GM23338 (cell line): ENCODE measurements around the gene LIPA.

Source experiments
- CREB1 ChIP-seq: fragments of 250-450 bp; sonication (Bioruptor Pico); IDR thresholded peaks from 2 replicates; pipeline ENCODE4 v1.5.0; 2020; ENCODE audit warnings: low read depth, mild to moderate bottlenecking, moderate library complexity
- EZH2 ChIP-seq: fragments of 200-600 bp; sonication (generic); IDR thresholded peaks from one replicate; pipeline ENCODE4 v1.8.0; 2017; ENCODE audit warnings: antibody characterized with exemption, mild to moderate bottlenecking, low read depth; ENCODE audit not compliant: unreplicated experiment
- EZH2phosphoT487 ChIP-seq: fragments of 200-600 bp; sonication (generic); IDR thresholded peaks from one replicate; pipeline ENCODE4 v1.8.1; 2018; ENCODE audit warnings: antibody characterized with exemption; ENCODE audit not compliant: unreplicated experiment
- NANOG ChIP-seq: IDR thresholded peaks from 2 replicates; pipeline ENCODE4 v1.6.1; 2016; ENCODE audit warnings: antibody characterized with exemption, borderline replicate concordance
- POLR2AphosphoS5 ChIP-seq: IDR thresholded peaks from 2 replicates; pipeline ENCODE4 v1.6.1; 2016; ENCODE audit warnings: antibody characterized with exemption, low read depth
- STAT1 ChIP-seq: IDR thresholded peaks from one replicate; pipeline ENCODE4 v1.6.1; 2016; ENCODE audit warnings: antibody characterized with exemption; ENCODE audit not compliant: unreplicated experiment
- TF ChIP-seq, protein P1 (sequence below), 2 experiments: fragments of 200-600 bp in 1 of 2; sonication (generic) in 1 of 2; conservative IDR thresholded peaks; 2 replicates each; pipeline versions ENCODE4 v1.5.1 to v1.6.1; 2016 to 2017; ENCODE audit warnings: antibody characterized with exemption in 2 of 2, low read depth in 2 of 2, mild to moderate bottlenecking in 2 of 2, moderate library complexity in 1 of 2

- TF ChIP-seq, protein P1, sequence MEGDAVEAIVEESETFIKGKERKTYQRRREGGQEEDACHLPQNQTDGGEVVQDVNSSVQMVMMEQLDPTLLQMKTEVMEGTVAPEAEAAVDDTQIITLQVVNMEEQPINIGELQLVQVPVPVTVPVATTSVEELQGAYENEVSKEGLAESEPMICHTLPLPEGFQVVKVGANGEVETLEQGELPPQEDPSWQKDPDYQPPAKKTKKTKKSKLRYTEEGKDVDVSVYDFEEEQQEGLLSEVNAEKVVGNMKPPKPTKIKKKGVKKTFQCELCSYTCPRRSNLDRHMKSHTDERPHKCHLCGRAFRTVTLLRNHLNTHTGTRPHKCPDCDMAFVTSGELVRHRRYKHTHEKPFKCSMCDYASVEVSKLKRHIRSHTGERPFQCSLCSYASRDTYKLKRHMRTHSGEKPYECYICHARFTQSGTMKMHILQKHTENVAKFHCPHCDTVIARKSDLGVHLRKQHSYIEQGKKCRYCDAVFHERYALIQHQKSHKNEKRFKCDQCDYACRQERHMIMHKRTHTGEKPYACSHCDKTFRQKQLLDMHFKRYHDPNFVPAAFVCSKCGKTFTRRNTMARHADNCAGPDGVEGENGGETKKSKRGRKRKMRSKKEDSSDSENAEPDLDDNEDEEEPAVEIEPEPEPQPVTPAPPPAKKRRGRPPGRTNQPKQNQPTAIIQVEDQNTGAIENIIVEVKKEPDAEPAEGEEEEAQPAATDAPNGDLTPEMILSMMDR (conservative IDR thresholded peaks at IDR 0.05; ENCODE audit: low read depth in 2 of 2), result no peak
- TF ChIP-seq EZH2phosphoT487 (no peak), NANOG (no peak), EZH2 (no peak), CREB1 (no peak), POLR2AphosphoS5 (no peak), STAT1 (no peak)
These were observed 46.2 kb upstream of the LIPA start for GRCh38 chr10:89297791-89298190.
